Stimulated activated CD4-positive, alpha-beta T cell treated with anti-CD3 and anti-CD28 coated beads, Interleukin-4, amount 100 ng/mL, for 48 hours (primary cell): Measurements from ENCODE around the gene GNG7.
"Not testable (repeated sequence)": the region's sequence is repeated elsewhere in the genome, so short reads cannot be mapped to it uniquely, and the experiment has no call there.

Experiments
- DNase-seq, 2 donors: peaks; one replicate each; pipeline ENCODE4 v3.0.0-alpha.2; 2020; ENCODE audit warnings: low read depth in 2 of 2

The GNG7 gene

DNA sequence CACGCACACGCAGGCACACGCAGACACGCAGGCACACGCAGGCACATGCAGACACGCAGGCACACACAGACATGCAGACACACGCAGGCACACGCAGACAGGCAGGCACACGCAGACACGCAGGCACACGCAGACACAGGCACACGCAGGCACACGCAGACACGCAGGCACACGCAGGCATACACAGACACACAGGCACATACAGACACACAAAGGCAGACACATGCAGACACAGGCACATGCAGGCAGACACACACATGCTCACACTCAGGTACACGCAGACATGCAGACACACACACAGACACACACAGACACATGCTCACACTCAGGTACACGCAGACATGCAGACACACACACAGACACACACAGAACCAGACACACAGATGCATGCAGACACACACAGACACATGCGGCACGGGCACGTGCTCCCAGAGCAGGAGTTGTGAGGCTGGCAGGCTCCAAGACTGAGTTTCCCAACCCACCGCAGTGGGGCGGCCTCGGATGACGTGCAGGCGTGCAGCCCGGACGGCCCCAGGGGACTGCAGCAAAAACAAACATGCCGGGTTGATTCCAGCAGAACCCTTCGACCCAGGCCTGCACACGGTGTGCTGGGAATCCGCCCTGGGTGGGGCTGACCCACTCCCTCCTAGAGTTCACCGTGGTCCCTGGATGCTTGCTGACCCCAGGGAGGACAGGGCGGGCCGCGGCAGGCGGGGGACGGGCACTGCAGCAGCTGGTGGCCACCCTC is 126.6 kb downstream of the GNG7 start:
- DNase-seq: no peak

GRCh38 chr19:2574971-2575630 is 127.4 kb downstream of the GNG7 start:
- no peak for DNase-seq

DNA sequence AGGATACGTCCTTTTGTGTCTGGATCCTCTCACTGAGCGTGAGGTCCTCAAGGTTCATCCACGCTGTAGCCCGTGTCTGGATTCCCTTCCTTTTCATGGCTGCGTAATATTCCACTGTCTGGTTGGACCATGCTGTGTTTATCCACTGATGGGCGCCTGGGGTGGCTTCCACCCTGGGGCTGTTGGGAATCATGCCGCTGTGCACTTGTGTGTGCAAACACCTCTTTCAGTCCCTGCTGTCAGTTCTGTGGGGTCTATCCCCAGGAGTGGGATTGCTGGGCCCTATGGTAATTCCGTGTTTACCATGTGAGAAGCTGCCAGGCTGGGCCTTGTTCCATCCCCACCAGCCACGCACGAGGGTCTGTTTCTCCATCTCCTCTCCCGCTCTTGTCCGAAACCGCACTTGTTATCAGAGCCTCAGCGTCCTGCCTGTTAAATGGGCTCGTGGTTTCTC is 128.0 kb downstream of the GNG7 start:
- DNase-seq: no peak

DNA sequence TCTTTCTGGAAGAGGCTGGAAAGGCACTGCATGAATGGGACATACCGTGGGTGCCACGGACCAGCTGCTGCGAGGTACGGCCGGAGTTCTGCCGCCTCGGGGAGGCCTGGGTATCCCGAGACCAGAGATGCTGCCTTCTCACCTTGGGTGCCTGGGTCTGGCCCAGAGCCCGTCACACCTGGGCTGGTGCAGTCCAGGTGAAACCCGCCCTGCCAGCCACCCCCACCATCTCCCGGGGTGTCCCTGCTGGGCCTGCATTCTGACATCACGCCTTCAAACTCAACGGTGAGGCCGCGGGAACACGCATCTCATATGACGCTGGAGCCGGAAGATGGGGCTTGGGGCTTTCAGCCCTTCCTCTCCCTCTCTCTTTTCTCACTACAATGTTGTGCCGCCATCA is 128.6 kb downstream of the GNG7 start:
- DNase-seq: no peak

DNA sequence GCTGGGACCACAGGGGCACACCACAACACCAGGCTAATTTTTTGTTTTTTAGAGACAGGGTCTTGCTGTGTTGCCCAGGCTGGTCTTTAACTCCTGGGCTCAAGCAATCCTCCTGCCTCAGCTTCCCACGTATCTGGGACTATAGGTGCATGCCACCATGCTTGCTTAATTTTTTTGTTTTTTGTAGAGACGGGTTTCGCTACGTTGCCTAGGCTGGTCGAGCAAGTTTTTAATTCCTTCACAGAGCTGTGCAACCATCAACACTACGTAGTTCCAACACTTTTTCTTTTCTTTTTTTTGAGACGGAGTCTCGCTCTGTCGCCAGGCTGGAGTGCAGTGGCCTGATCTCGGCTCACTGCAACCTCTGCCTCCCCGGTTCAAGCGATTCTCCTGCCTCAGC is 130.3 kb downstream of the GNG7 start:
- not testable (repeated sequence) for DNase-seq

DNA sequence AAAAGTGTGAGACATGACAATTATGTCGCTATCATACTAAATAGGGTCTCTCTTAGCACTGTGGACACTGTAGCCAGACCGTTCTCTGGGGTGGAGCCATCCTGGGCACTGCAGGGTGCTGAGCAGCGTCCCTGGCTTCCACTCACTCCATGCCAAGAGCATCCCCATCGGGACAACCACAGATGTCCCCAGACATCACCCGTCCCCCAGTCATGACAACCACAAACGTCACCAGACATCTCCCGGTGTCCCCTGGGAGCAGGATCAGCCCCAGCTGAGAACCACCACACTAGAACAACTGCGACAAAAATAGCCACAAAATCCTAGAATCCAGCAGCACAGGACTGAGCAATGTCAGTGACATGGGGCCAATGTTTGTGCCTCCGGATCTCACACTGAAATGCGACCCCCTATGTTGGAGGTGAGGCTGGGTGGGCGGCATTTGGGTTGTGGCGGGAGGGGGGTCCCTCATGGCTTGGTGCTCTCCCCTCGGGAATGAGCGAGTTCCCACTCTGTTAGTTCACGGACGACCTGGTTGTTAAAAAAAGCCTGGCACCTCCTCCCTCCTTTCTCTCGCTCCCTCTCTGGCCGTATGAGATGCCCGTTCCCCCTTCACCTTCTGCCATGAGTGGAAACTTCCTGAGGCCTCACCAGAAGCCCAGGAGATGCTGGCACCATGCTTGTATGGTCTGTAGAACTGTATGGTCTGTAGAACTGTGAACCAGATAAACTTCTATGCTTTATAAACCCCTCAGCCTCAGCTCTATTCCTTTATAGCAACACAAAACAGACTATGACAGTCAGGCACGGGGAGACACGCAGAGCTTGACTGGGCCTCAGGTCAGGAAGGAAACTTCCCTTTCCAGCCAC is 132.7 kb downstream of the GNG7 start:
- no peak for DNase-seq

GRCh38 chr19:2567996-2568395 is 134.5 kb downstream of the GNG7 start:
- DNase-seq: no peak

GRCh38 chr19:2567580-2567979 is 134.9 kb downstream of the GNG7 start:
- DNase-seq: no peak

GRCh38 chr19:2563546-2563945 is 138.9 kb downstream of the GNG7 start:
- DNase-seq: not testable (repeated sequence)

- DNase-seq: peak; percentile 30 to 52
Observed at GRCh38 chr19:2561895-2562294, 140.6 kb downstream of the GNG7 start.

GRCh38 chr19:2561221-2561620 is 141.3 kb downstream of the GNG7 start:
- no peak for DNase-seq

GRCh38 chr19:2560369-2560768 is 142.1 kb downstream of the GNG7 start:
- no peak for DNase-seq

DNA sequence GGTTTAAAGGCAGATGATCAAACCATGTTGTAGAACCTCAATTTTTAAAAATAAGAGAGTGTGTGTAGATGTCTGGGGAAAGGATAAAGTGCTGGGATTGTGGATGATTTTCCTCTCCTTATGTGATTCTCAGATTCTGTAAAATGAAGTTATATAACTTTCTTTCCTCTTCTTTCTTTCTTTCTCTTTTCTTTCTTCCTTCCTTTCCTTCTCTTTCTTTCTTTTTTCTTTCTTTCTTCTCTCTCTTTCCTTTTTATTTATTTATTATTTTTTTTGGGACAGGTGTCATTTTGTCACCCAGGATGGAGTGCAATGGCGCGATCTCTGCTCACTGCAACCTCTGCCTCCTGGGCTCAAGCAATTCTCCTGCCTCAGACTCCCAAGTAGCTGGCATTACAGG is 144.0 kb downstream of the GNG7 start:
- DNase-seq: no peak

DNA sequence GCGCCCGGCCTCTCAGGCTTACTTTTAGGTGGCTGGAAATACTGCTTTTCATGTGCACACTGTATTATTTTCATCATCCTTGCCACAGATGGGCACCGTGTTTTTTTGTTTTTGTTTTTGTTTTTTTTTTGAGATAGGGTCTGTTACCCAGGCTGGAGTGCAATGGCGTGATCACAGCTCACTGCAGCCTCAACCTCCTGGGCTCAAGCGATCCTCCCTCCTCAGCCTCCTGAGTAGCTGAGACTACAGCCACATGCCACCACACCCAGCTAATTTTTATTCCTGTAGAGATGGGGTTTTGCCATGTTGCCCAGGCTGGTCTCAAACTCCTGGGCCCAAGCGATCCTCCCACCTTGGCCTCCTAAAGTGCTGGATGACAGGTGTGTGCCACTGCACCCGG is 144.4 kb downstream of the GNG7 start:
- not testable (repeated sequence) for DNase-seq

DNA sequence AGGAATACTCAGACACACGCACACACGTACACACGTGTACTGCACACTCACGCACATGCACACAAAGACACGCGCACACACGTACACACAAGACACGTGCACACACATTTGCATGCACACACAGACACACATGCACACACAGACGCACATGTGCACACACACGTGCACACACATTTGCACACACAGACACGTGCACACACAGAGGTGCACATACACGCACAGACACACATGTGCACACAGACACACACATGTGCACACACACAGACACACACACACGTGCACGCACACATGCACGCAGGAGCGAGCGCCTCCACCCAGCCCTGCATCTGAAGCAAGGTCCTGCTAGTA is 145.4 kb downstream of the GNG7 start:
- no peak for DNase-seq

- DNase-seq: no peak
Observed at GRCh38 chr19:2556221-2557092, 146.0 kb downstream of the GNG7 start.

GRCh38 chr19:2555422-2556220 is 146.9 kb downstream of the GNG7 start:
- DNase-seq: no peak

DNA sequence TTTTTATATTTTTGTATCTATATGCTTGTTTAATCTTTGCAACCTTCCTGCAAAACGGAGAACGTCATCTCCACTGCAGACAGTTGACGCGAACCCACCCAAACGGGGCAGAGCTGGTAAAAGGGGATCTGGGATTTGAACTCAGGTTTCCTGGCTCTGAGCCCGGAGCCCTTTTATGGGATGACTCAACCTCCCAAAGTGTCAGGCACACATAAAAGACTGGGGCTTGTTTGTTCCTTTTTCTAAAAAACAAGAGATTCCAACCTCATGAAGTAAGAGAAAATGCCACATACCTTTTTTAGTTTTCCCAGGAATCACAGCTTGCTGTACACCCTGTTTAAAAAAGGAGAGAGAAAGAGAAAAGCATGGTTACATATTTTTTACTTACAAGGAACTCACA is 147.6 kb downstream of the GNG7 start:
- no peak for DNase-seq

DNA sequence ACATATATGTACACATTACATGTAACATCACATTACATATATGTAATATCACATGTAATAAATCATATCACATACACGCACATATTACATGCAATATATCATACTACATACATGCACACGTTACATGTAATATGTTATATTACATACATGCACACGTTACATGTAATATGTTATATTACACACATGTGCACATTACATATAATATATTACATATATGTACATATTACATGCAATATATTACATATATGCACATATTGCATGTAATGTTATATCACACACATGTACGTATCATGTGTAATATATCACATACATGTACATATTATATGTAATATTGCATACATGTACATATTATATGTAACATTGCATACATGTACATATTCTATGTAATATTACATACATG is 149.0 kb downstream of the GNG7 start:
- DNase-seq: no peak

DNA sequence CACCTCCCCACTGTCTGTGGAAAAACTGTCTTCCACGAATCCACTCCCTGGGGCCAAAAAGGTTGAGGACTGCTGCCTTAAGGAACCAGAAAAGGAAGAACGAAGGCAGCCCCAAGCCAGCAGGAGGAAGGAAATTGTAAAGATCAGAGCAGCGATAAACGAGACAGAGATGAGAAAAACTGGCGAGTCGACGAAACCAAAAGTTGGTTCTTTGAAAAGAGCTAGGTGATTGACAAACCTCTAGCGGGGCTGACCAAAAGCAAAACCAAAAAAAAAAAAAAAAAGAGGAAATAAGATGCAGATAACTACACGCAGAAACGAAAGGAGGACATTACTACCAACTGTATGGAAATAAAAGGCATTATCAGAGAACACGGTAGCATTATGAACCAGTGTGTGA is 149.6 kb downstream of the GNG7 start:
- peak; percentile 17 to 47 for DNase-seq

DNA sequence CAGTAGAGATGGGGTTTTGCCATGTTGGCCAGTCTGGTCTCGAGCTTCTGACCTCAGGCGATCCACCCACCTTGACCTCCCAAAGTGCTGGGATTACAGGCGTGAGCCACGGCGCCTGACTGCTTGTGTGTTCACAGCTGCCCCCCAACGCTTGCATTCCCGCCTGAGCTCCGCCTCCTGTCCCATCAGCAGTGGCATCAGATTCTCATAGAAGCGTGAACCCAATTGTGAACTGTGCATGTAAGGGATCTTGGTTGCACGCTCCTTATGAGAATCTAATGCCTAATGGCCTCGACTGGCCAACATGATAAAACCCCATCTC is 150.7 kb downstream of the GNG7 start:
- DNase-seq: no peak
